Caco-2 (cell line): ENCODE data around the gene UTP3. TPM values are rescaled to one million over a fixed set of nuclear protein-coding genes. Genes with fewer than 3 reads are reported as not detected.
"Not testable (repeated sequence)": the region's sequence is repeated elsewhere in the genome, so short reads cannot be mapped to it uniquely, and the experiment has no call there.

Experiments
- BruUV-seq: library from RNA; stranded (reverse); fragments of 400-500 nt; replicated peaks from 2 replicates; lab custom pipeline; 2021; lab: Mats Ljungman, UMichigan
- CTCF ChIA-PET: fragments of 300-600 bp; sonication (Branson Sonifier 250); formaldehyde crosslinking; loops from one replicate; lab custom pipeline; 2022; ENCODE audit warnings: antibody characterized with exemption; lab: Charles Lee
- POLR2A ChIA-PET: fragments of 300-600 bp; sonication (Branson Sonifier 250); formaldehyde crosslinking; loops from one replicate; lab custom pipeline; 2022; ENCODE audit warnings: antibody characterized with exemption; lab: Charles Lee
- DNase-seq, 2 experiments: peaks; one replicate each; pipeline versions ENCODE4 v3.0.0 to v3.0.0-alpha.2; 2020 to 2022
- H3K27me3 ChIP-seq: replicated peaks from 2 replicates; pipeline ENCODE4 v1.6.0; 2011; ENCODE audit warnings: low read length; ENCODE audit not compliant: control insufficient read depth, insufficient read depth
- H3K36me3 ChIP-seq: 2 replicates; pipeline ENCODE4 v1.5.1; 2011; ENCODE audit warnings: low read length; ENCODE audit not compliant: control insufficient read depth, insufficient read depth
- H3K4me1 ChIP-seq: fragments of 250-450 bp; sonication (Bioruptor Pico); 2 replicates; pipeline ENCODE4 v1.5.1; 2020; ENCODE audit warnings: mild to moderate bottlenecking
- H3K4me3 ChIP-seq: 2 replicates; pipeline ENCODE4 v1.5.1; 2011; ENCODE audit warnings: low read depth, mild to moderate bottlenecking, control low read depth, low read length
- H3K9me3 ChIP-seq: fragments of 250-450 bp; sonication (Bioruptor Pico); 2 replicates; pipeline ENCODE4 v1.5.1; 2020; ENCODE audit warnings: mild to moderate bottlenecking, moderate library complexity
- H3K27ac Mint-ChIP-seq: one replicate; pipeline ENCODE4 v1.8.0; 2022; ENCODE audit warnings: mixed read lengths; ENCODE audit not compliant: unreplicated experiment
- H3K27me3 Mint-ChIP-seq: one replicate; pipeline ENCODE4 v1.8.0; 2022; ENCODE audit warnings: mixed read lengths; ENCODE audit not compliant: insufficient read depth, unreplicated experiment
- H3K36me3 Mint-ChIP-seq: one replicate; pipeline ENCODE4 v1.8.0; 2022; ENCODE audit warnings: mild to moderate bottlenecking, mixed read lengths; ENCODE audit not compliant: insufficient read depth, unreplicated experiment
- H3K4me1 Mint-ChIP-seq: one replicate; pipeline ENCODE4 v1.8.0; 2022; ENCODE audit warnings: low read depth, mixed read lengths; ENCODE audit not compliant: unreplicated experiment
- H3K4me3 Mint-ChIP-seq: one replicate; pipeline ENCODE4 v1.8.0; 2022; ENCODE audit warnings: mild to moderate bottlenecking, moderate library complexity, mixed read lengths; ENCODE audit not compliant: unreplicated experiment
- H3K9me3 Mint-ChIP-seq: one replicate; pipeline ENCODE4 v1.8.0; 2022; ENCODE audit warnings: mixed read lengths; ENCODE audit not compliant: unreplicated experiment
- intact Hi-C: fragments of 100-400 bp; cut with micrococcal nuclease; formaldehyde crosslinking; loops from one replicate; pipeline ENCODE4 v1.10.0; 2022; ENCODE audit not compliant: unreplicated experiment
- total RNA-seq: library from RNA; stranded (reverse); gene quantifications from 2 replicates; pipeline ENCODE4 v1.2.3, GENCODE V29; 2022
- TF ChIP-seq, protein P1 (sequence below), 2 experiments: fragments of 200-600 bp in 1 of 2; IDR thresholded peaks; 1 replicate in 1 of 2; 2 replicates in 1 of 2; pipeline versions ENCODE4 v1.5.1 to v1.8.0; 2011 to 2022; ENCODE audit warnings: antibody characterized with exemption in 1 of 2, control low read depth in 1 of 2, inconsistent platforms in 1 of 2, low read depth in 1 of 2, low read length in 1 of 2, mild to moderate bottlenecking in 1 of 2, moderate library complexity in 1 of 2; ENCODE audit not compliant: insufficient read depth in 1 of 2, severe bottlenecking in 1 of 2, unreplicated experiment in 1 of 2

UTP3 gene
- total RNA-seq, 1 experiment from 2014 or later = 28.2 TPM

DNA sequence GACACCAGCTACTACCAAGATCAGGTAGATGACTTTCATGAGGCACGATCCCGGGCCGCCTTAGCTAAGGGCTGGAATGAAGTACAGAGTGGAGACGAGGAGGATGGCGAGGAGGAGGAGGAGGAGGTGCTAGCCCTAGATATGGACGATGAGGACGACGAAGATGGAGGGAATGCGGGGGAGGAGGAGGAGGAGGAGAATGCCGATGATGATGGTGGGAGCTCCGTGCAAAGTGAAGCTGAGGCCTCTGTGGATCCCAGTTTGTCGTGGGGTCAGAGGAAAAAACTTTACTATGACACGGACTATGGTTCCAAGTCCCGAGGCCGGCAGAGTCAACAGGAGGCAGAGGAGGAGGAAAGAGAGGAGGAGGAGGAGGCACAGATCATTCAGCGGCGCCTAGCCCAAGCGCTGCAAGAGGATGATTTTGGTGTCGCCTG is 481 bp downstream of the UTP3 start:
- TF ChIP-seq, protein P1, sequence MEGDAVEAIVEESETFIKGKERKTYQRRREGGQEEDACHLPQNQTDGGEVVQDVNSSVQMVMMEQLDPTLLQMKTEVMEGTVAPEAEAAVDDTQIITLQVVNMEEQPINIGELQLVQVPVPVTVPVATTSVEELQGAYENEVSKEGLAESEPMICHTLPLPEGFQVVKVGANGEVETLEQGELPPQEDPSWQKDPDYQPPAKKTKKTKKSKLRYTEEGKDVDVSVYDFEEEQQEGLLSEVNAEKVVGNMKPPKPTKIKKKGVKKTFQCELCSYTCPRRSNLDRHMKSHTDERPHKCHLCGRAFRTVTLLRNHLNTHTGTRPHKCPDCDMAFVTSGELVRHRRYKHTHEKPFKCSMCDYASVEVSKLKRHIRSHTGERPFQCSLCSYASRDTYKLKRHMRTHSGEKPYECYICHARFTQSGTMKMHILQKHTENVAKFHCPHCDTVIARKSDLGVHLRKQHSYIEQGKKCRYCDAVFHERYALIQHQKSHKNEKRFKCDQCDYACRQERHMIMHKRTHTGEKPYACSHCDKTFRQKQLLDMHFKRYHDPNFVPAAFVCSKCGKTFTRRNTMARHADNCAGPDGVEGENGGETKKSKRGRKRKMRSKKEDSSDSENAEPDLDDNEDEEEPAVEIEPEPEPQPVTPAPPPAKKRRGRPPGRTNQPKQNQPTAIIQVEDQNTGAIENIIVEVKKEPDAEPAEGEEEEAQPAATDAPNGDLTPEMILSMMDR (IDR thresholded peaks at IDR 0.05; ENCODE audit: insufficient read depth in 1 of 2, low read depth in 1 of 2, low read length in 1 of 2, severe bottlenecking in 1 of 2, unreplicated experiment in 1 of 2) = no peak
- Histone ChIP-seq H3K9me3 (no peaks in the 10 kb centered on the region), H3K4me3 (peak overlapping the region; percentile 85), H3K4me1 (peaks cover 6% of the 10 kb centered on the region; the same call in 1 of the 2 replicates), H3K27me3 (no peaks in the 10 kb centered on the region), H3K36me3 (no peaks in the 10 kb centered on the region)
- Mint-ChIP-seq H3K36me3 (peaks cover 40% of the 10 kb centered on the region), H3K27me3 (no peaks in the 10 kb centered on the region), H3K4me1 (peaks cover 16% of the 10 kb centered on the region), H3K9me3 (no peaks in the 10 kb centered on the region), H3K4me3 (peak overlapping the region; percentile 96), H3K27ac (peak overlapping the region; percentile 88)
- intact Hi-C loops = loop anchor here (1.0 to 5.0 kb wide), 5 partner anchors 15 to 304 kb away; partner anchors contain the start of gene DCK
- POLR2A ChIA-PET = interaction anchor here (1.2 to 1.3 kb wide), 2 partner anchors 15 to 16 kb away, joined by 5 to 7 read pairs; no protein-coding TSS in a partner anchor
- DNase-seq = no peak
- BruUV-seq = no TSS peak
- CTCF ChIA-PET = interaction anchor here (1.3 kb wide), 1 partner anchor 15 kb away, joined by 5 read pairs; no protein-coding TSS in a partner anchor

DNA sequence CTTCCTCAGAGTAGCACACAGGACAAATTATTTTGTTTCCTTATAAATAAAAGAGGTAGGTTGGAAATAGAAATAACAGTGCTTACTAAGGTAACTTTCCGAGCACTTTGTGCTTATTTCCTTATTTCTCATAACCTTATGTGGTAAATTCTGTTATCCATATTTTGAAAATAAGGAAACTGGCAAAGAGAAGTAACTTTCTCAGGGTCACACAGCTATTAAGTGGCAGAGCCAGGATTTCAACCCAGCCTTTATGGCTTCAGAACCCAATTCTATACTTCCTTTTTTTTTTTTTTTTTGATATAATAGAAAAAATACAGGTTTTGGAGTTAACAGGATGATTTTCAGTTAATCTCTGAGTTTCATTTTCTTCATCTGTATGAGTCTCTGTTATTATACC is 3.3 kb downstream of the UTP3 start:
- H3K36me3 ChIP-seq = no peaks in the 10 kb centered on the region
- ChIA-PET POLR2A (interaction anchor here (0.7 kb wide), 1 partner anchor 9 kb away, joined by 8 read pairs; no protein-coding TSS in a partner anchor), CTCF (no interaction called here)
- no peak for DNase-seq
- no peaks in the 10 kb centered on the region for H3K9me3 ChIP-seq
- Mint-ChIP-seq H3K9me3 (no peaks in the 10 kb centered on the region), H3K27me3 (no peaks in the 10 kb centered on the region), H3K27ac (no peak overlapping the region), H3K4me3 (no peak overlapping the region), H3K4me1 (peaks cover 16% of the 10 kb centered on the region), H3K36me3 (peaks cover 40% of the 10 kb centered on the region)
- H3K4me3 ChIP-seq = no peak overlapping the region
- peaks cover 6% of the 10 kb centered on the region; the same call in 1 of the 2 replicates for H3K4me1 ChIP-seq
- TF ChIP-seq, protein P1 (IDR thresholded peaks at IDR 0.05; ENCODE audit: insufficient read depth in 1 of 2, low read depth in 1 of 2, low read length in 1 of 2, severe bottlenecking in 1 of 2, unreplicated experiment in 1 of 2) = no peak
- BruUV-seq = no TSS peak
- intact Hi-C loops = no loop called here
- H3K27me3 ChIP-seq = no peaks in the 10 kb centered on the region

DNA sequence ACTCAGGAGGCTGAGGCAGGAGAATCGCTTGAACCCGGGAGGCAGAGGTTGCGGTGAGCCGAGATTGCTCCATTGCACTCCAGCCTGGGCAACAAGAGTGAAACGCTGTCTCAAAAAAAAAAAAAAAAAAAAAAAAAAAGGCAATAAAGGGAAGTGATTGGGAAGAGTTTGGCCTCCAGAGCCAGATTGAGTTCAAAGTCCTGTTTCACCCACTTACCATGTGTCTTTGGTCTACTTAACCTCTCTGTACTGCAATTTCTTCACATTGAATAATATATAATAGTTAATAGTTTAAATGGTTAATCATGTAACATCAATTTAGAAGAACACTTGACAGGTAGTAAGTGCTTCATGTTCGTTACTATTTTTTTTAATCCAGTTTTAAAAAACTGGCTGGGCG is 6.3 kb downstream of the UTP3 start:
- BruUV-seq, H3K4me1 ChIP-seq, H3K9me3 ChIP-seq, CTCF ChIA-PET, H3K27ac Mint-ChIP-seq, DNase-seq, H3K9me3 Mint-ChIP-seq, intact Hi-C loops, POLR2A ChIA-PET, H3K27me3 ChIP-seq, H3K36me3 ChIP-seq, H3K27me3 Mint-ChIP-seq, H3K4me3 Mint-ChIP-seq, H3K4me1 Mint-ChIP-seq, H3K4me3 ChIP-seq: not testable (repeated sequence)
- H3K36me3 Mint-ChIP-seq = peaks cover 20% of the 10 kb centered on the region

DNA sequence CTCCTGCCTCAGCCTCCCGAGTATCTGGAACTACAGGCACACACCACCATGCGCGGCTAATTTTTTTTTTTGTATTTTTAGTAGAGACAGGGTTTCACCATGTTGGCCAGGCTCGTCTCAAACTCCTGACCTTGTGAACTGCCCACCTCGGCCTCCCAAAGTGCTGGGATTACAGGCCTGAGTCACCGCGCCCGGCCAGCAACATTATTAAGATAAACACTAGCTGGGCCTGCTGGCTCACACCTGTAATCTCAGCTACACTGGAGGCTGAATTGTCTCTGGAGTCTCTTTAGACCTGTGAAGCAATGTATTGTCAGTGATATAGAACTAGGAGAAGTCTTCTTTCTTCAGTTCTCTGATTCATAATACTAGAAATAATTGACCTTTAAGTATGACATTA is 10.1 kb downstream of the UTP3 start:
- H3K27me3 Mint-ChIP-seq, H3K27me3 ChIP-seq, H3K9me3 Mint-ChIP-seq, H3K4me3 Mint-ChIP-seq, DNase-seq, POLR2A ChIA-PET, H3K36me3 ChIP-seq, H3K27ac Mint-ChIP-seq, BruUV-seq, intact Hi-C loops, H3K4me1 ChIP-seq, H3K4me3 ChIP-seq, H3K4me1 Mint-ChIP-seq, CTCF ChIA-PET, H3K36me3 Mint-ChIP-seq, H3K9me3 ChIP-seq: not testable (repeated sequence)
